GM12891 (cell line): ENCODE data around the gene FIGN.

Experiments
- DNase-seq: peaks from one replicate; pipeline ENCODE4 v3.0.0; 2011; ENCODE audit warnings: low spot score; ENCODE audit not compliant: insufficient read length
- FAIRE-seq: peaks from 2 replicates; lab custom pipeline; 2011; peaks lifted over from hg19 to GRCh38; lab: Jason Lieb, UNC
- PAX5 ChIP-seq: IDR thresholded peaks from 2 replicates; pipeline ENCODE4 v1.6.1; 2011; ENCODE audit warnings: low read length, moderate library complexity, mild to moderate bottlenecking; ENCODE audit not compliant: insufficient read depth, severe bottlenecking
- POLR2A ChIP-seq: IDR thresholded peaks from 2 replicates; pipeline ENCODE4 v1.6.1; 2011; ENCODE audit warnings: low read depth, low read length, control low read depth
- POLR2AphosphoS5 ChIP-seq: IDR thresholded peaks from 2 replicates; pipeline ENCODE4 v1.6.1; 2011; ENCODE audit warnings: low read depth, low read length, control low read depth
- POU2F2 ChIP-seq: IDR thresholded peaks from 2 replicates; pipeline ENCODE4 v1.6.1; 2011; ENCODE audit warnings: low read depth, mild to moderate bottlenecking, control low read depth, low read length, moderate library complexity
- SPI1 ChIP-seq: IDR thresholded peaks from 2 replicates; pipeline ENCODE4 v1.6.1; 2011; ENCODE audit warnings: low read depth, low read length, control low read depth
- TAF1 ChIP-seq: IDR thresholded peaks from 2 replicates; pipeline ENCODE4 v1.6.1; 2011; ENCODE audit warnings: low read depth, low read length, control low read depth

The FIGN gene

GRCh38 chr2:163611557-163611906 is 124.3 kb downstream of the FIGN start:
- TF ChIP-seq POLR2AphosphoS5 (no peak), POLR2A (no peak)
- no peak for FAIRE-seq
- no peak for DNase-seq

GRCh38 chr2:163610817-163611556 is 124.8 kb downstream of the FIGN start:
- TF ChIP-seq POLR2A (no peak), TAF1 (no peak), POU2F2 (no peak), PAX5 (no peak), SPI1 (no peak), POLR2AphosphoS5 (no peak)
- DNase-seq (no peak), FAIRE-seq (no peak)

DNA sequence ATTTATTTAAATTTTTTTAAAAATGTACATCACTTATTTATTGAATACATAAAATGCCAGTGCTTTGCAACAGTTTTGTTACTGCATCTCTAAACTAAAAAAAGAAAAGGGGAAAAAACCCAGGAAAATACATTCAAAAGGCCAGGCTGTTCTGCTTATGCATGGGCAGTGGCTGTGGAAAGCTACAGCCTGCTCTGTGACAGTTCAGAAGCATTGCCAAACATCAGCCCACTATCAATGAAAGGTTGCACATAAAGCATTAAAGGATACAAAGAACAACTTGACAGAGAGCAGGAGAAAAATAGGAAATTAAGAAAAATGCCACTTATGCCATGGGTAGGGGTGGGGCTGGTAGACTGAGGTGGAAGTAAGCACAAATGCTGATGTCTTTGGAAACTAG is 128.2 kb downstream of the FIGN start:
- TF ChIP-seq TAF1 (no peak), PAX5 (no peak), POLR2AphosphoS5 (no peak), SPI1 (no peak)
- DNase-seq (no peak), FAIRE-seq (no peak)

GRCh38 chr2:163606878-163607277 is 128.9 kb downstream of the FIGN start:
- FAIRE-seq (no peak), DNase-seq (no peak)
- no peak for TF ChIP-seq POU2F2
- TF ChIP-seq PAX5 = no peak
- TF ChIP-seq SPI1 = no peak
- TF ChIP-seq POLR2AphosphoS5 = no peak
- TF ChIP-seq POLR2A = no peak
- no peak for TF ChIP-seq TAF1

- FAIRE-seq (no peak), DNase-seq (no peak)
- no peak for TF ChIP-seq SPI1
- no peak for TF ChIP-seq POU2F2
- TF ChIP-seq POLR2A = no peak
- no peak for TF ChIP-seq PAX5
- no peak for TF ChIP-seq POLR2AphosphoS5
- TF ChIP-seq TAF1 = no peak
Measured at GRCh38 chr2:163605779-163606178, 130.0 kb downstream of the FIGN start.

GRCh38 chr2:163604941-163605555 is 130.8 kb downstream of the FIGN start:
- FAIRE-seq (no peak), DNase-seq (no peak)
- no peak for TF ChIP-seq POLR2AphosphoS5
- TF ChIP-seq PAX5 = no peak
- no peak for TF ChIP-seq TAF1
- TF ChIP-seq POLR2A = no peak

- TF ChIP-seq POU2F2 (no peak), SPI1 (no peak), PAX5 (no peak), POLR2A (no peak), POLR2AphosphoS5 (no peak), TAF1 (no peak)
- FAIRE-seq (no peak), DNase-seq (no peak)
Measured at GRCh38 chr2:163602196-163602595, 133.6 kb downstream of the FIGN start.

DNA sequence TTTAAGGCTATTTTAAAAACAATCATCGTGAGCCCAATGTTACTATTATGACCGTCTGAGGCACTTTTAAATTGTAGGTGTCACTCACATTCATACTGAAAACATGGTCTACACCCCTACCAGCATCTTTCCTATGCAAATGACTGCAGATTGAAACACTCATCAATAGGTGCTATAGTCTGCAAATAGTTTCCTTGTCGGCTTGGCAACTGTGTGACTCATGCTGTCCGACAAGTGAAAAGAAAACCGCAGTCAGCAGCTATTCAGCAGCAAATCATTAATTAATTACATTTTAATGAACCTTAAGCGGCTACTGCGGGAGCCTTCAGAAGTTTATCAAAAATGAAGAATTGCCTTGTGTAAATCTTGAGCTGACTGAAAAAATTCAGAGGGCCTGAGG is 134.4 kb downstream of the FIGN start:
- DNase-seq (no peak), FAIRE-seq (no peak)
- TF ChIP-seq POLR2A (no peak), POLR2AphosphoS5 (no peak), POU2F2 (no peak), TAF1 (no peak), SPI1 (no peak), PAX5 (no peak)

GRCh38 chr2:163600801-163601200 is 135.0 kb downstream of the FIGN start:
- FAIRE-seq = no peak
- TF ChIP-seq SPI1 (no peak), POLR2A (no peak), POLR2AphosphoS5 (no peak), TAF1 (no peak), POU2F2 (no peak), PAX5 (no peak)
- no peak for DNase-seq

DNA sequence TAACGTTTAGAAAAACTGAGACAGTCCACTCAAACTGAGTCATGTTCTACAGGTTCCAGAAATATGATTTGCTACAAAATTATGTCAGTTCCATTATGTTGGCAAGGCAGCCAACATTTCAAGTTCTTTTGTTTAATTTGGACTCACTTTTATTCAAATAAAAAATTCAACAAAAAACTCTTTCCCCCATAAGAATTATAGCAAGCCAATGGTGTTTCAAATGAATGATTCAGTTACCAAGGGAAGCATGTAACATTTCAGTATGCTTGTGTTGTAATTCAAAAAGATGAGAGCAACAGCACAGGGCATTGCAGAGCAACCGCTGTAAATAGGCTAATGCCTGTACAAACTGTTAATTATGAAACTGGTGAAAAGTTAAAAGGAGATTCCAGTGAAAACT is 140.8 kb downstream of the FIGN start:
- TF ChIP-seq POLR2A (no peak), SPI1 (no peak), POU2F2 (no peak), POLR2AphosphoS5 (no peak), TAF1 (no peak), PAX5 (no peak)
- DNase-seq (no peak), FAIRE-seq (no peak)
